Measurements from ENCODE around the gene KMT2D.
"Not testable (repeated sequence)": the region's sequence is repeated elsewhere in the genome, so short reads cannot be mapped to it uniquely, and the experiment has no call there.

KMT2D gene

DNA sequence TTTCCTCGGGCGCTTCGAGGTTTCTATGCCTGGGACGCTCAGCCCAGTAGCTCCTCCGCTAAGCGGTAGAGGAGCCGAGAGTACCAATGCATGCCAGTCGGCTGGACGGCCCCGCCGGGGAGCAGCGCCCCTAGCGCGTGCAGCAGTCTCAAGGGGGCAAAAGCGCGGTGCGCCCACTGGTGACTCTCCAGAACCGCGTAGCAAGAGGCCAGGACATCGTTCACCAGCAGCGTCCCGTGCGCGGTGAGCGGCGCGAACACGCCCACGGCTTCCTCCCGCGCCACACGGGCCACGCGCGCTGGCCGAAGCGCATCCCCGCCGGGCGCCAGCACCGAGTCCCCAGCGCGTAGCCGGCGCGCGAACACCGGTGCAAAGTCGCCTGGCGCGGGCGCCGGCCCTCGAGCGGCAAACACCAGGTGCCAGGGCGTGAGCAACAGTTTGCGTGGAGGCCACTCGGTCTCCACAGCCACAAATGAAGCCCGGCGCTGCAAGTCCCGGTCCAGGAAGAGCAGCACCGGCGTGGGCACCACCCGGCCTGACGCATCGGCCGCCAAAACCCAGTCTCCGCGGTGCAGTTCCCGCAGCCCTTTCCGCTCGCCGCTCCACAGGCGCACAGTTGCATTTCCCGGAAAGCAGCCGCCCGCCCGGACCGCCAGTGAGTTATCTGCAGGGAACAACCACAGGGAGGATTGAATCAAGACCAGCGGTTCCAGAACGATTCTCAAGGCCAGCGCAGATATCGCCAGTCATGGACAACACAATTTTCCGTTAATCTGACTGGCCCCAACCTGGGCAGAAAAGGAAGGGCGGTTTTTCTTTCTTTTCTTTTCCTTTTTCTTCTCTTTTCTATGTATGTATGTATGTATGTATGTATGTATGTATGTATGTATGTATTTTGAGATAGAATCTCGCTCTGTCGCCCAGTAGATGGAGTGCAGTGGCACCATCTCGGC lies 29.5 kb upstream of the KMT2D start:
- no peak for FAIRE-seq
- DNase-seq (ENCODE audit: low spot score): no peak

DNA sequence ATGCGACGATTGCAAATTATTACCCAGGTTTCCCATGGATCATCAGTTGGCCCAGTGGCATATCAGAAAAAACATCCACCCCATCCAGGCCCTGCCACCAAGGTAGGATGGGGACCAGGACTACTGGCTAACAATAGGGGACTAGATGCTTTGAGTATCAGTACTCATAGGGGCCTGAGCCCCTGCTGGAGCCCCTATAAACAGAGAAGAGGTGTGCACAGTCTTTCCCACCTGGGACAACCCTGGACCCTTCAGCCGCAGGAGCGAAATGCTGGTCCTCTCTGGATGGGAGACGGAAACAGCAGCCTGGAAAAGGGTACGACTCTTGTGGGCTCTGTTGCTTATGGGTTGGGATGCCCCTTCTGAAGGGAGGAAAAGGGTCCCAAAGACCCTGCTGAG lies 28.3 kb upstream of the KMT2D start:
- DNase-seq (ENCODE audit: low spot score): no peak

DNA sequence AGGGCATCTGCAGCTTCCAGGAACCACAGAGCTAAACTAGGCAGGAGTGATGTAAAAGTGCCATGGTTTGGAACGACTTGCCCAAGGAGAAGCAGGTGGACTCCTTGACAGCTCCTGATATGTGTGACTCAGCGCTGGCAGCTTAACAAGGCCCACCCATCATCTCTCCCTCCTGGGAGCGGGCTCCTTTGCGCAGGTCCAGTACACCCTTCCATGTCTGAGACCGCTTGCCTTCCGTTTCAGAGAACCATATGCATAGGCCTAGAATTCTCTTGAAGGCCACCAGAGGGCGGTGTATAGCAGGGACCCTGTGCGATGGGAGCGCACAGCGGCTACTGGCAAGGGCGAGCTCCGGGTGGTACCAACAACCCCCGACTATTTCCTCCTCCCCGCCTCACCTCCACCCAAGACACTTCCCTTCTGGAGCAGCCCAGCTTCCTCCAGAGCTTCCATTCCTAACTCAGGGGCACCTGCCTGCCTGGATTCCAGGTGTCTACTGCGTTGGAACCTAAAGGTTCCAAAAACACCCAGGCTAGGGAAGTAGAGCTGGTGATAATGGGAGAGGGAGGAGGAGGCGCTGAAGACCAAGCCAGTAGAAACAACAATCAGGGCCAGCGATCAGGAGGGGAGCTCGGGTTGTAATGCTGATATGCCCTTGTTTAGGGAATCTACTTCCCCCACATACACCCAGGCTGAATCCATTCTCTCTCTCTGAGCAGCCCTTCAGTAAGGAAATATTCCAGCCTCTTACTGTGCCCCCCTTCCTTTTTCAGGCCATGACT lies 27.7 kb upstream of the KMT2D start:
- DNase-seq (ENCODE audit: low spot score) (peak; percentile 89), FAIRE-seq (peak; percentile 50)

More for the DNA sequence above, 28.3 kb upstream of the KMT2D start:
- FAIRE-seq: no peak

DNA sequence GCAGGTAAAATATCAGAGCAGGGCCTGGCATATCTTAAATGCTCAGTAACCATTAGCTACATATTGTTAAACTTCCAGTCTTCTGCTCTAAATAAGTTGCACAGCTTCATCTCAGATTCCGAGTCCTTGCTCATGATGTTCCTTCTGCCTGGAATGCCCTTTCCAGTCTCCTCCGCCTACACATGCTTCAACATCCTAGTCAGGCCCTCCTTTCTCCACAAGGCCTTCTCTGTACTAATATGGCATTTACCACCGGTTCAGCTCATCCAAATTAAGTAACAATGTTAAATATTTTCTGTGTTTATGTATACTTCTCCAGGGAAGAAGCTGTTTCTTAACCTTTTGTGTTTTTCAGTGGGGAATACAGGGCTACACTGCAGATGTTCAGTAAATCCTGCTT lies 25.5 kb upstream of the KMT2D start:
- DNase-seq (ENCODE audit: low spot score): no peak
- no peak for FAIRE-seq

- DNase-seq (ENCODE audit: low spot score) (no peak), FAIRE-seq (no peak)
Measured at GRCh38 chr12:49084438-49084837, 23.8 kb upstream of the KMT2D start.

- no peak for FAIRE-seq
- no peak for DNase-seq (ENCODE audit: low spot score)
Measured at GRCh38 chr12:49079793-49080192, 19.2 kb upstream of the KMT2D start.

- DNase-seq (ENCODE audit: low spot score) (no peak), FAIRE-seq (no peak)
Measured at GRCh38 chr12:49070971-49071370, 10.4 kb upstream of the KMT2D start.

DNA sequence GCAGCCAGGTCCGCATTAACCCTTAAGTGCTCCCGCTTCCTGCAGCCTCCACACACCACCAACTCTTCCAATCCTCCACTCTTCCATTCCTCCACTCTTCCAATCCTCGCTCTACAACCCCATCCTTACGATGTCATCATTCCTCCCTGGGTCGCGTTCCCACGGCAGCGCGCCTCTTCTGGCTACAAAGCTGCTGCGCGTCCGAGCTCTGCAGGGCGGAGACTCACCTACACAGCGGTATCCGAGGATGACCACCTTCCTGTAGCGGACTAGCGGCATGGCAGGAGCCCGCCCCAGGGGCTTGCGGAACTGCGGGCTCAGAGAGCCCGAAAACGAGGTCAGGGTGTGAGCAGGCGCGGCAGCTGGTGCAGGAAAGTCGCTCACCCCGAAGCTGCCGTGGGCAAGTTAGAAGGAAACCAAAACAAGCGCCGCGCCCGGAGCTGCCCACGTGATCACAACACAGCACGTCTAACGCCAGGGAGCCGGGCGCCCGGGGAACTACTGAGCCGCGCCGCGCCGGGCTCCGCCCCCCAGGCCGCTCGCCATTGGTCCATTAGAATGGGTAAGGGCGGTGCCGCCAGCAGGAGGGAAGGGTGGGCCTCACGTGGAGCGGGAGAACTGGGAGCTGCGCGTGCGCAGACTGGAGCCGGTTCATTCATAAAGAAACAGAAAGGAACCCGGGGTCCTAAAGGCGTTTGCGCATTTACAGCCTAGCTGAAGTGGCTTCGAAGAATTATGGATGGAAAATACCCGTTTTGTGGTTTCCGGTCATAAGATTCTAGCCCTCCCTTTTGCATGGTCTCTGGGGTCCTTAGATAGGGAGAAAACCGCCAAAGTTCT lies 9.1 kb upstream of the KMT2D start, which contains the start of gene RHEBL1:
RHEBL1 (minus strand) TSS at position 473 of the 840 bp plus-strand sequence; CDS start at position 279, 194 bp downstream.
- peak; percentile 77 for FAIRE-seq
- peak; percentile 88 for DNase-seq (ENCODE audit: low spot score)

DNA sequence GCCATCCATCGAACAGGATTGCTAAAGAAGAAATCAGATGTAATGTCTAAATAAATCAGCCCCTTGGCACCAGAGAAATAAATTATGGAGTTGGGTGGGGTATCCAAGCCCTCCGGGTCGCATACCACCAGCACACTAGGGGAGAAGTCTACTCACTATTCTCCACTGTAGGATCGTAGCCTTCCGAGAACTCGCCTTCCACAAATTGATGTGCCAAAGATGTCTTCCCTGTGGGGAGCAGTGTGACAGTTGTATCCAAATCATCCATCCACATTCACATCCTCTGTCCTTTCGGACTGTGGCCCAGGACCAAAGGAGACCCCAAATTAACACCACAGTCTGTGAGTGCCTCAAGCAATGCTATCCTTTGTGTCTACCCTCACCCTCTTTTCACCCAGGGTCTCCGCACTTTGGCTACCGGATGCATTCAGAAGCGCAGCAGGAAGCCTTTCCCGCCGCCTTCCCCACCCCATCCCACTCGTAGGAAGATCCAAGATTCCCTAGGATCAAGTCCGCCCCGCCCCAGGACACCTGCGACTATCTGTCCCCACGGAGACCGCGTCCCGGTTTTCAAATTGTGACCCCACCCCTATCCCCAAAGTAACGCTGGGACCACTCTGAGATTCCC lies 8.4 kb upstream of the KMT2D start:
- DNase-seq (ENCODE audit: low spot score): no peak
- no peak for FAIRE-seq

DNA sequence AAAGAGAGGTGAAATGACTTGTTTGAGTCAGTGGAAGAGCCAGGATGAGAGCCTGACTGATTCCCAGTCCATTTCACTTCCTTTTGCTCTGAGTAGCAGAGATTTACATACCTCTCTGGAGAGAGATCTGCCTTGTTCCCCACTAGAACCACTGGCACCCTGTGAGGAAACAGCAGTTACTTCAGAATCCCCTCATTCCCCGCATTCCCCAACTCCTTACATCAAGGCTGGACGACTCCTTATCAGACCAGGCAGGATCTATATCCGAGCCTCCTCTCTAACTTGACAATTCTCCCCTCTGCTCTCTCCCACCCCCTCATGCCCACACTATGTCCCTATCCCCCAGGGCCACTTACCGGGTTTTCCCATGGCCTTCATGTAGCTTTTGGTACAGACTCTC lies 5.5 kb upstream of the KMT2D start:
- no peak for FAIRE-seq
- DNase-seq (ENCODE audit: low spot score): no peak

DNA sequence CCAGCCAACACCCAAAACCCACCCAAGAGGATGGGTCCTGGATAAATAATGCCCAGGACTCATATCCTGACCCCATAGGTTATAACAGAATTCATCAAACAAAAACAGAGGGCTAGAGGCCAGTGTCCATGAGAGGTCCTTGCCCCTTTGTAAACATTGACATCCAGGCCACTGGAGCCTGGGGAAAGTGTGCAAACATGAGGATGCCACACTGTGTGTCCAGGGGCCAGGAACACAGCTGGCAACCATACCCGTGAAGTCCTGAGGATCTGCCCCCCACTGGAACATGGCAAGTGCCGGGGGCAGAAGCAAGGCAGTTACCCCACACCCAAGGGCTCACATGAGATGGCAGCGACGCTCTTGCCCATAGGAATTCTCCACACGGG lies 4.2 kb upstream of the KMT2D start:
- no peak for DNase-seq (ENCODE audit: low spot score)
- FAIRE-seq: no peak

DNA sequence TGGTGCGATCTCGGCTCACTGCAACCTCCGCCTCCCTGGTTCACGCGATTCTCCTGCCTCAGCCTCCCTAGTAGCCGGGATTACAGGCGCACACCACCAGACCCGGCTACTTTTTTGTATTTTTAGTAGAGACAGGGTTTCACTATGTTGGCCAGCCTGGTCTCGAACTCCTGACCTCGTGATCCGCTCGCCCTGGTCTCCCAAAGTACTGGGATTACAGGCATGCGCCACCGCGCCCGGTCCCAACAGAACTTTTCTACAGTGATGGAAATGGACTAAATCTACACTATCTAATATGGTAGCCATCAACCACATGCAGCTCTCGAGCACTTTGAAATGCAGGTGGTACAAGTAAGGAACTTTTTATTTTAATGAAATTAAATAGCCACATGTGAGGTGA lies 1.3 kb upstream of the KMT2D start:
- FAIRE-seq; DNase-seq (ENCODE audit: low spot score): not testable (repeated sequence)

- FAIRE-seq (no peak), DNase-seq (ENCODE audit: low spot score) (no peak)
Measured at GRCh38 chr12:49061157-49061650, 610 bp upstream of the KMT2D start.

GRCh38 chr12:49059299-49060171 lies 1.1 kb downstream of the KMT2D start:
- DNase-seq (ENCODE audit: low spot score) (no peak), FAIRE-seq (no peak)

DNA sequence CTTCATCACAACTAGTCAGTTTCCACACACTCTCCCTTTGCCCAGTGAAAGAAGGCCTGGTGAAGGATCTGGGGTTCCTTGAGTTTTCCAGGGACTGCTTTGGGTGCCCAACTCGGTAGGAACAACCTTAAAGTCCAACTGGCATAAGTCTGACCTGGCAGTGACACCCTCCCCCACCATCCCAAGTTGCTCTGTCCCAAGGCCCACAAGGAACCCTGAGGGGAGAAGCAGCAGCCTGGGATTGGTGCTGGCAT lies 1.6 kb downstream of the KMT2D start:
- DNase-seq (ENCODE audit: low spot score): no peak
- no peak for FAIRE-seq

DNA sequence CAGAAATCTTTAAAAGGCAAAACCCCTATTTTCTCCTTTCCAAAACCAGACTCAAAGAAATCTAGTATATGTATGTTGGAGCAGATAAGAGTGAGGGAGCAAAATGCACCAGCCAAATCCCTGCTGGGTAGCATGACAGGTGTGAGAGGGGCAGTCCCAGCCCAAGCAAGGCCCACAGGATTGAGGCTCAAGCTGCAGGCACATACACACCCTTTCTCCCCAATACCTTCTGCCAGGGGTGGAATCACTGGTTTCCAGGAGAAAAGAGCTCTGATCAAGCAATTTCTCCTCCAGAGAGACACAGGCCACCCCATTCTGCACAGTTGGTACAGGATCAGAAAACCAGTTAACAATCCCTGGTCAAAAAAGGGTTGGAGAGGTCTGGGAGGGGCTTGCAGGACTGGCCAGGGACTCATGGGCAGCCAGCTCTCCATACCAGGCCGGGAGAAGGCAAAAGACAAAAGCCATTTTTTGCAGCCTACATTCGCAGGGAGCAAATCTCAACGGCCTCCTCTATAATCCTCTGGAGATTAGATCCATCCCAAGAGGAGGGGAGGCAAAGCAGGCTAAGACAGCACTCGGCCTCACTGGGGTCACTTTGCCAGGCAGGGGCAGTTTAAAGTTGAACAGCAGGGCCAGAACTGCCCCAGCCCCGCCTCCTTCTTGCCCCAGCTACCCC lies 2.1 kb downstream of the KMT2D start:
- no peak for FAIRE-seq
- DNase-seq (ENCODE audit: low spot score): no peak

DNA sequence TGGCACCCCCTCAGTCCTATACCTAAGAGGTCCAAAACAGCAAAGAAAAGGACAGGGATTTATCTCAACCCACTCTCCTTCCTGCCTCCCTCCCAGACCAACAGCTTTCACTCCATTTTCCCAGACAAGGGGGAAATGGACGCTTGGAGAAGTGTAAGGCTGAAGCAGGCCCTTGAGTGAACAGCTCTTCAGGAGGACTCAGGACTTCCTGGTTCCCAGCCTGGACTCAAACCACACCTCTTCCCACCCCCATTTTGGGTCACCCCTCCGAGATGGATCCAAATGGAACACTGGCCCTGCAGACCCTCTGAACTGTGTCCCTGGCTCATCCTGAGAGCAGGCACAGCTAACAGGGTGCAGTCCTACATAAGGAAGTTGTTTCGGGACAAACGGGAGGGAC lies 2.7 kb downstream of the KMT2D start:
- FAIRE-seq: no peak

DNA sequence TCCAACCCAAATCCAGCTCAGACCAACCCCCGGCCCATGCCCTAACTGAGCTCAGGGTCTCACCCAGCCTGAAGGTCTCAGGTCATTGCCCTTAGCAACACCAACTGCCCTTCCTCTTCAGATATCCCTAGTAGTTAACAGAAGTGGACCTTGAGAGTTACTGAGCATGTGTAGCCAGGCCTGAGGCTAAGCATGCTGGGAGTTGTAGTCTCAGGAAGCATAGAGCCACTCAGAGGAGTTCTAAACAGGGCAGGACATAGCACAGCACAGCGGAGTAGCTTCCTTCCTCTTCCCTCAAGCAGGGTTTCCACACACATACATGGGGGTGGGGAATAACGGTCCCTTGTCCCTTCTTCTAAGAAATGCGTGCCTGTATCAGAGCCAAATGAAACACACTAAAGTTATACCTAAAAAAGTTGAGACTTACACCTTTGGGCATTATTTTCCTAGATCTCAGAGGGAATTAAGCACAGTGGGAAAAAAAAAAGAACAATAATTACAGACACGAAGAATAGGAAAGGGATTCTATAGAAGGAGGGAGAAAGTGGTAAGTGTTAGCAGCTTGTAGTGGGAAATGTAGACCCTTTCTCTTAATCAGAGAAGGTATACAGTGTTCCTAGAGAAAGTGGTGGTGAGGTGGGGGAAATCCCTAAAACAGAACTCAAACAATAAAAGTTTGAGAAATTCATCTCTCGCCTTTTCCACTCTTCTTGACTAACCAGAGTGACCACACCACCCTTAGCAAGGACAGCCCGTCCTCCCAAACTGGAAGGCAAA lies 4.4 kb downstream of the KMT2D start:
- no peak for FAIRE-seq

More for the DNA sequence above, 2.7 kb downstream of the KMT2D start:
- no peak for DNase-seq (ENCODE audit: low spot score)

DNA sequence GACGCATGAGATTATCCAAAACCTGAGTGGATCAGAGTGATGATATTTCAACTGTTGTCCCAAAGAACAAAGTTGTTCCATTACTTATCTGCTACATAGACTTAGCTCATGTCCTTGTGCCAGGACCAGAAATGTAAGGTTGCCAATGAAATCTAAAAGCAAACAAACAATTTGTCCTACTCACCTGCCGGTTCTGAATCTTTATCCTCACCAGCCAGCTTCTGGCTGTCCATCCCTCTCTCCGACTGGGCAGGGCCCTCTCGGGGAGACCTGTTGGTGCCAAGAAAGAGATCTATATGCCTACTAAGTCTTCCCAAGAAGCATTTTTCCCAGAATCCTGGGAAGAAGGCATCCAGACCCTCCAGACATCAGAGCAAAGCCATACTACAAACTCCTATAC lies 5.5 kb downstream of the KMT2D start:
- no peak for DNase-seq (ENCODE audit: low spot score)
- no peak for FAIRE-seq

More for the DNA sequence above, 4.4 kb downstream of the KMT2D start:
- DNase-seq (ENCODE audit: low spot score): peak; percentile 45

Data from RCC 7860 (cell line).